Stimulated activated CD4-positive, alpha-beta T cell treated with anti-CD3 and anti-CD28 coated beads, Interleukin-12 subunit alpha, Interleukin-12 subunit beta, amount 100 ng/mL, for 4 hours (primary cell): ENCODE data around the gene FBXL17.

Source experiments
- DNase-seq: peaks from one replicate; pipeline ENCODE4 v3.0.0-alpha.2; 2020

Gene FBXL17

DNA sequence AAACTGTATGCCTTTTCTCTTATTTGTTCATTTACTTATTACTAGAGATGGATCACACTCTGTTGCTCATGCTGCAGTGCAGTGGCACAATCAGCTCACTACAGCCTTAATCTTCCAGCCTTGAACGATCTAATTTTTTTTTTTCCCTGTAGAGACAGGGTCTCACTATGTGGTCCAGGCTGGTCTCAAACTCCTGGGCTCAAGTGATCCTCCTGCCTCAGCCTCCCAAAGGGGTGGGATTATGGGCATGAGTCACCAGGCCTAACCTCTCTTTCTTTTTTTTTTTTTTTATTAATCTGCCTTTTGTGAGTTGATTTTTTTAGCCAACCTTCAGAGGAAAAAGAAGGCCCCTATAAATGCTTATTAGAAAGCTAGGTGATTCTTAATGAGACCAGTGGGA is 303.0 kb downstream of the FBXL17 start:
- DNase-seq: no peak

GRCh38 chr5:108078345-108078744 is 303.6 kb downstream of the FBXL17 start:
- DNase-seq: no peak

DNA sequence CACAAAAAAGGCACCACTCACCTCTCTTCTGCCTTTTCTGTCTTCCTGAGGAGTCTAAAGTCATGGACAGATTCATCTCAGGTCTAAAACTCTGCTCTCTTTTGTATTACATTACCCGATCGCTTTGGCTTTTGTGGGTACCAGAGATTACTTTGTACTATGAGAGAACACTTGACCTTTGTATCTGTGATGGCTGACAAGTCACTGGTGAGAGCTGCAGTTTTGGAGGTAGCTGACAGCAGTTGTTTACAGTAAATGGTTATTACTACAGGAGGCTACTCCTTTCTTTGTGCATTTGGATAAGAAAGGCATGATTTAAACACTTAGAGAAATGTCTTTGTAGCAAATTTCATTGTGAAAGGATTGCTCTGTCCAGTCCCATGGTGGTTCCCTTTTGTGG is 307.3 kb downstream of the FBXL17 start:
- DNase-seq: no peak

DNA sequence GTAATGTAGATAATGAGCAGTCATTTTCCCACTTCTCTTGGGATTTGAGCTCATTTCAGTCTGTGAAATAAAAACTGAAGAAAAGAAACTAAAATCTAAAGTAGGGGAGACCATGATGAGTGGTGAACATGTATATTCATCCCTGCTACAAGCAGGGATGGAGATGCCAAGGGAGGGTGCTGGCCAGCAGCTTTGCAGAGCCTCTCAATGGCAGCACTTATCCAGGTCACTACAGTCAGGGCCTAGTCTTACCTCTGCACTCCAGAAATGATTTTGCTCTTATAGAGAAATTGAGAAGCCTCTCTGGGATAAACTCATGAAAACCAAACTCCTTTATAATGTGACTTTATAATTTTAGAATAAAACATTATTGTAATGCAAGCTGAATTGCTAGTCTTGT is 317.6 kb downstream of the FBXL17 start:
- DNase-seq: no peak

- no peak for DNase-seq
Measured at GRCh38 chr5:108061941-108062340, 320.0 kb downstream of the FBXL17 start.

GRCh38 chr5:108060340-108060739 is 321.6 kb downstream of the FBXL17 start:
- DNase-seq: no peak

- DNase-seq: no peak
Measured at GRCh38 chr5:108059334-108059733, 322.6 kb downstream of the FBXL17 start.

DNA sequence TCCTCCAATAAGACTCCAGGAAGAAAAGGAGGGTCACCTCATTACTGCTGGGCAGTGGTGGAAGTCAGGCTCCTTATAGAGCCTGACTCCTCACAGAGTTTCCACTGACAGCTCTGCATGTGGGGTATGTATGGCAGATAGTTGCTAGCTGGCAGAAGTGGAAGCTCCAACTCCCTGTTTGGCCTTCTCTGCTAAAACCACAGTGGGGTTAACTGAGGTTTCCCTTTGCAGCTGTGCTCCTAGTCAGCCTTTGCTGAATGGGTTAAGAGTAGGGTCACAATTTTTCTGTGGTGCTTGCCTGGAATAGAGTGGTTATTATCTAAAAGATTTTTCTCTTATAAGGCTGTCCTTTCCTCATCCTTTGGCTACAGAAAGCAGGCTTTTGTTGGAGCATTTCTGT is 327.5 kb downstream of the FBXL17 start:
- no peak for DNase-seq

- no peak for DNase-seq
Measured at GRCh38 chr5:108046955-108047670, 334.8 kb downstream of the FBXL17 start.

GRCh38 chr5:108036482-108036881 is 345.4 kb downstream of the FBXL17 start:
- DNase-seq: no peak

GRCh38 chr5:108028883-108029282 is 353.0 kb downstream of the FBXL17 start:
- no peak for DNase-seq

DNA sequence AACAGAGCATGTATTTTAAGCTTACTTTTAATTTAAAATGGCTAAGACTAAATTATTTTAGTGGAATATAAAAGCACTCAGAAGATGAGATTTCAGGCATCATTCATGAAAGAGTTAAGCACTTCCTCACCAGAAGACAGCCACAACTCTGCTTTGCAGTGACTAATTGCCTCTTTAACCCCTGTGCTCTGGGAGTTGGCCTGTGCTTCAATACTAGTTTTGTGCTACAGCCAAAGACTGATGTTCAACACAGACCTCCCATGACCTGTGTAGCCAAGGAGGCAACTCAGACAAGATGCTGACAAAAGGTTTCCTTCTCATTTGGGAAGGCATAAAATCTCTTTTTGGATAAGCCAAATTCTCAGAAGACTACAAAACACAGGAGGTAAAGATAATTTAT is 353.5 kb downstream of the FBXL17 start:
- no peak for DNase-seq

GRCh38 chr5:108025957-108026356 is 355.9 kb downstream of the FBXL17 start:
- DNase-seq: no peak

- DNase-seq: no peak
Measured at GRCh38 chr5:108024986-108025385, 356.9 kb downstream of the FBXL17 start.

DNA sequence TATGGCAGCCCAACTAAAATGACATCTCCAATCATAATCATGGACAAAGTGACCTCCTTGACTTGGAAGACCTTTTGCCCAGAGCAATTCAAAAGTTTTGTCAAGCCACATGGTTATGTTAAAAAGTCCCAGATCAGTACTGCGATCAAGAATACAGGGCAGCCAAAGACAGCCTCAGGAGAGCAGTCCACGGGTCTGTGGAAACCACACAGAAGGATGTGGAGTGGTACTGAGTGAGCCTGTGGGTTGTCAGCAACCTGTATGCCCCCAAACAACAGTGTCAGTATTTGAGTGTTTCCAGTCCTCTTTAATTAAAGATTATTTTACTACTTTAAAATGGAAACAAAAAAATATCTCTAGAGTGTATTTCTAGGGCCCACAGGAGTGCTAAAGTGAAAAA is 365.8 kb downstream of the FBXL17 start:
- DNase-seq: no peak

DNA sequence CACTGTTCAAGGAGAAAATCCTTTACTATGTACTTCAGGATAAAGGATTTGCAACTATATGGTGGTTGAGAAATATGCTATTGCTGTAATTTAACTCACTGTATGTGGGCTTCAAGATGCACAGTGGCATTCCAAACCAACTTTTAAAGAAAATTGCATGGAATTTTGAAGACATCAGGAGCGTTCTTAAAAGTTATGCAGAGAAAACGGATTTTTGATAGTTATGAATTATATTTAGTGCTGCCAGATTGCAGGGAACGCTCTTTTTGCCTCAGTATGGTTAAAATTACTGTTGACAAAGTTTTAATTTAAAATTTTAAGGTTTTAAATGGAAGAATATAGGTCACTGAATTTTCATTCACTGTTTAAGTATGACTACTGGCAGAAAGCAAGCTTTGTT is 375.1 kb downstream of the FBXL17 start:
- no peak for DNase-seq

DNA sequence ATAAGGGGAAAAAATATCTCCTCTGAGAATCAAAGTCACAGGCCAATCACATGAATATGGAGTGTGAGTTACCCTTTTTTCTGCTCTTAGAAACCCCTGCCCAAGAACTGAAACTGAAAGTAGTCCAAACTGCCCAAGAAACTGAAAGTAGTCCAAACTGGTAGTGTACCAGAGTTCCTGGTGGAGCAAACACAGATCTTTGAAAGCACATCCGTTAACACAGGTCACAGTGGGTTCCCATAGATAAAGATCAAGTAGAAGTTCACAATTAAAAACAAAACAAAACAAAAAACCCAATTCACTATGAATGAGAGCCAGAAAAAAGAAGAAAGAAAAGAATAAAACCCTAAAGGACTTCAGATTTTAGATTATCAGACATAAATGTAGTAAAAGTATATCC is 378.7 kb downstream of the FBXL17 start:
- no peak for DNase-seq

GRCh38 chr5:108001222-108001621 is 380.7 kb downstream of the FBXL17 start:
- DNase-seq: no peak

DNA sequence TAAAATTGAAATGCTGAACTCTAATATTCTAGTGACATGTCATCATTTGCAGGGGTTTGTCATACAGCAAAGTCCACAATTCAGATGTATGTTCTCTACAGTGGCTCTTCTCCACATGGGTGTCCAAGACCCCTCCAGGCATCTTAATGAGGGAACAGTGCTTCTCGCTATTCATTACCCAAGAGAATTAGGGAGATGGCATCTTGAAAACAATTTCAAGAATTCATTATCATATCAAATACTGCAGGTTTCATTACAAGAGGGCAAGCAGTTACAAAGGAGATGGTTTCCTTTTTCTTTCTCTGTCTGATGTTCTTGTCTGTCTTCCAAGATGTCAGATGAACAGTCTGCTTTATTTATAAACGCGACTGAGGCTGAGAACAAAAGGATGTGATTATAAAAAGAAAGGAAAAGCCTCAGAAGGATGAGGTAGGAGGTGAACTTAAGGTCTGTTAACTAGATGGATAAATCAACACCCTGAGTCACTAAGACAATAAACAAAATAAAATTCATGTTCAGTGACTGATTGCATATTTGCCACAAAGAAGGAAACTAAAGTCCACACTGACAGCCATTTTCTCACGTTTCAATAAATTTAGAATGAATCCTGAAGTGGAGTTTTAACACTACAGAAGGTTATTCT is 384.4 kb downstream of the FBXL17 start:
- no peak for DNase-seq

DNA sequence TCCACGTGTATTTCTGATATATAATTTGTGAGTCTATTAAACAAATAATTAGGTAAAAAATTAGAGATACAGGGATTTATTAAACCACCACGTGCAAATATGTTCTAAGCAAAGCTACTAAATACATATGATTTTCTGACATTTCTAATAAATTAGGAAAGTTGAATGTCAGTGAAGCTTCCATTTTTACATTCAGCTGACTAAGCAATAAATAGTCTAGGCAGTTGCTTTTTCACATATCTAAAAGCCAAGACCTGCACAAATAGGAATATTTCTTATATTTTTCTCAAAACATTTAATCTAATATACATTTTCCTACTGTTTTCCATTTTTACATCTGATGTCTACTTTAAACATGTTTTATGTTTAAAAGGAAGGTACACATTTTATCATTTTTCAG is 388.6 kb downstream of the FBXL17 start:
- no peak for DNase-seq

- no peak for DNase-seq
Measured at GRCh38 chr5:107990881-107991810, 390.8 kb downstream of the FBXL17 start.

DNA sequence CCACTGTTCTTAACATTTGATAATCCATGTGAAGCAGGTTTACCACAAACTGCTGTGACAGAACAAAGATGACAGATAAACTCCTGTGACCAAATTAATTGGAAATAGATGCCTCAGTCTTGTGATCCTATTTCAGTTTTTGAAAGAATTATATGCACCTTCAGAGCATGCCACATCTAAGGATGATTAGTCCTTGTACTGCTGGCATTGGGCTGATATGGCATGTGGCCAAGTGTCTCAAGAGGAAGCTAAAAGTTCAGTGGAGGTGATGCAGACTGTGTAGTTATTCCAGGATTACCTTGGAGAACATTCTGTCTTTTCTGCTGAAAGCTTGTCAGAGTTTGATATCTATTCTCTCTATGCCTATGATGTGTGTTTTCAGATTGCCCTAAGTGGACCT is 396.8 kb downstream of the FBXL17 start:
- no peak for DNase-seq

- DNase-seq: no peak
Measured at GRCh38 chr5:107982703-107983425, 399.0 kb downstream of the FBXL17 start.
